IPS DF 4.7 (cell line): ENCODE measurements around the gene FRY.

Experiments used
- DNase-seq: peaks from one replicate; pipeline ENCODE4 v3.0.0-alpha.2; 2013; ENCODE audit warnings: low spot score; ENCODE audit errors: extremely low read depth

The FRY gene

DNA sequence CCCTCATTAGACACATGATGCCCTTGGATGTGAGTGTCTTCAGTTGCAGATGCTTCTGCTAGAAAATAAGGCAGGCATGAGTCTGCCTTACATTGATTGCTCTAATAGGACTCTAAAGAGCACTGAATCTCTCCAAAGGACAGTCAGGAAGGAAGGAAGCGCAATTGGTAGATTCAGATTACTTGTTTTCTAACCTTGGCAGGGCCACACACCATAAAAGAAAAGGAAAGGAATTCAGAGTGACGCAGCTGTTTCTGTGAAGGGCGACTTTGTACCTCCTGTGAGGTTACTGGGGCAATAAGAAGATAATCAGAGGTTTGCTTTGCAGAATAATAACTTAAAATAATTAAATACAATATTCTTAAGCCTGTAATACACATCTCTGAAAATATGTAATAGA is 48.0 kb downstream of the FRY start:
- DNase-seq, result no peak

DNA sequence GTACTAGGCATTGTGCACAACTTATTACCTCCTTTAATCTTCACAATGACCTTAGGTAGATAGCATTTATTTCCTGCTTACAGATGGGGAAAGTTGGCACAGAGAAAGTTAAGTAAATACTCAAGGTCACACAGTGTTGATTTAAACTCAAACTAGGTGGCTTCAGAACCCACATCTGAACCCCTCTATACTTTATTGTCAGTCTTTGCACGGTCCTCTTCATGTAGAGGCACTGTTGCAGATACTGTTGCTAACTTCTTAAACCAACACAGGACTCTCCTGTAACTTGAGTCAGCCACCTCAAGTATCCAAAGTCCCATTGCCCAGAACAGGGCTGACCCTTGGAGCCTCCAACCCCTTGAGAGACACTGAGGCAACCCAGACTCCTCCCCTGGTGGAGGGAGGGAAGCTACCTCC is 48.8 kb downstream of the FRY start:
- no peak for DNase-seq

DNA sequence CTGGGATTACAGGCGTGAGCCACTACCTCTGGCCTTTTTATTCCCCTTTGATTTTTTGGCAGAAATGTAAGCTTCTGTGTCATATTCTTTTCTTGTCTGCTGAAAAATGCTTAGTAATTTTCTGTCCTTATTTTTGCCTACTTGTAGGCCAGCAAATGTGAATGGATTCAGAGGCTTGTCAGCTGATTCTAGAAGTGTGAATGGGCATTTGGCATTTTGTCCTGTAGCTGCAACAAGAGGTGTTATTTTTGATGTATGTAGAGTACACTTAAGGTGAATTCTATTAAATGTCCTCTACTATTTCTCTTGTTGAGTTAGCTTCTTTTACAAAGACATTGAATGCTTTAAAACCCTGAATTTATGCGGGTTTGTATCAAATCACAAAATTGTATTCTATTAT is 50.0 kb downstream of the FRY start:
- no peak for DNase-seq

GRCh38 chr13:32086366-32086765 is 54.8 kb downstream of the FRY start:
- DNase-seq, result no peak

DNA sequence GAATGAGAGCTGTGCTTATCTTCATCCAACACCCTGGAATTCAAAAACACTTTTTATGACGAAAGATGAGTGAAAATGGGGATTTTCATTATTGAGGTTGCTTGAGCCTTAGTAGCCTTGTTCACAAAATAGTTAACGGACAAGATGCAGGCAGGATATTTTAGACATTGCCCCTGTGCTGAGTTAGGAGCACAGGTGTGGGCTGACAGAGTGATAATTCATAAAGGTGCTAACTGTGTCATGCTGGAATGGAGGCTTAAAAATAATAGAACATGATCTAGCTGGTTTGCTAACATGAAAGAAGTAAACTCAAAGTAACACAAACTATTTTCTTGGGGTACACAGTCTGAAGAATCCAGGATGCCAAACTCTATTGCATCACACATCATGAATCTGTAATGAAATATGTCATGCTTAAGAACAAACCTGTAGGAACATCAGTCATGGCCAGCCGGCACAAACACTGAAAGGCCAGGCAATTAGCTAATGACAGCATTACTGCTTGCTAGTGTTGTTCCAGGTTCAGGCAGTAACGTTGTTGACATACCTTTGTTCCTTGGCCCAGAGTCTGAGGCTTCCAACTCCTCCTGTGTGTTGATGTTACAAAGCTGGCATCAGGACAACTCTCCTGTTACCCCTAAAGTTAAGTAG is 55.3 kb downstream of the FRY start:
- DNase-seq, result no peak

- no peak for DNase-seq
Measured at GRCh38 chr13:32087955-32088747, 56.6 kb downstream of the FRY start.

DNA sequence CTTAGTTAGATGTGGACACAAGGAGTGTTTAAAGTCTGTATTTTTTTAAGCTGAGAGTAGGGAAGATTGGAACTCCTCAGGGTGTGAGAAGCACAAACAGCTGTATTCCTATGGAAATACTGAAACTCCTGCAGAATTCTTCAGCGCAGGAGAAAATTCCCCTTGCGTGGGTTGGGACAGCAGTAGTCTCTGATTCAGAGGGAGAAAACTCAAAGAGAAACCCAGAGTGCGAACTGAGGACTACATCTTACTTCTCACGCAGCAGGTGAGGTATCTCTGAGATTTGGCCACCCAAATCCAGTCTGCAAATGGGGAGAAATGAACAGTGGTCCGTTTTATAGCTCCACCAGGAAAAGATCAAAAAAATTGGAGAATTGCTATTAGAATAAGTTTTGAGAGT is 60.9 kb downstream of the FRY start:
- DNase-seq, result no peak

- DNase-seq, result no peak
Measured at GRCh38 chr13:32093006-32093405, 61.4 kb downstream of the FRY start.

DNA sequence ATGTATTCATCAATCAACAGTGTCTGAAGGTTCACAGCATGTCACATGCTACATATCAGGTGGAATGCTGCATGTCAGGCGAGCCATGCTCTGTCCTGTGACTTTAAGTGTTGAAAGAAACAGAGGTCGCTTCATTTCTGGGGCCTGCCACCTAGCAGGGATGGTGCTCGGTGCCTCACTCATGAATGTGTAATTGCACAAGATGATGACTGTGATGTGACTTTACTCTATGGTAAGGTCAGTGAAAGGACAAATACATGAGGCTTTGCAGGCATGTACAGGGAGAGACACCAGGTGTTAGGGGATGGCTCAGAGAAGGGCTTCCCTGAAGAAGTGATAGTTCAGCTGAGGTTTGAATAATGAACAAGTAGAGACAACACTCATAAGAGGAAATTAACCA is 66.7 kb downstream of the FRY start:
- no peak for DNase-seq

- DNase-seq, result no peak
Measured at GRCh38 chr13:32105653-32106313, 74.2 kb downstream of the FRY start.

- no peak for DNase-seq
Measured at GRCh38 chr13:32107474-32107873, 75.9 kb downstream of the FRY start.

DNA sequence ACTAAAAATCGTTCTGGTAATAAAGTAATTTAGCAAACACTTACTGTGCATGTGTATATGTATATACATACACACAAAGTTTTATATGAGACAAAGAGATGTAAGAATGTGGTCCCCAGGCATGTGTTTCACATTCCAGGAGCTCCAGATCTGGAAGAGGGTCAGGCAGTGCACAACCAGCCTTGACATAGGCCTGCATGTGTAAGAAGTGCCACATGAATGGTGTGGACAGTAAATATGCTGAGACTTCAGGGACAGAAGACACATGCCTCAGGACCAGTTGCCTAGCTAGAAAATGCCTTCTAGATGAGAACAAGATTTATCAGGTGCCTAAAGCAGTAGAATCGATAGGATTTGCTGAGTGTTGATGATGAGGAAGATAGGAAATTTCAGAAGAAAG is 76.4 kb downstream of the FRY start:
- DNase-seq, result no peak

DNA sequence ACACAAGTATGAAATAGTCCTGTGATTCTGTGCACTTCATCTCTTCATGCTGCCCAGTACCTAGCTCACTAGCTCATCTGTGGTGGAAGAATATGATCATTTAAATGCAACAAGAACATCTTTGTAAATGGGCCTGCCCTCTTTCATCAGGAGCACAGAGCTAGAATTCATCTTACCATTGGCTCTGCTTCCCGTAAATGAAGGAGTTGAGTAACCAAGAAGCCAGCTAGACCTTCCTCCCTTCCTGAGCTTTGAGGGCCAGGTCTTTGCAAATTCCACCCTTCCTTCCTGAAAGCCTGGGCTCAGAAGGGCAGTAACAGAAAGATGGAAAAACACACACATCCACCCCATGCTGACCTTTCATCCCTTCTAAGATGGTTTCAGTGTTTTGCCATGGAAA is 82.0 kb downstream of the FRY start:
- DNase-seq, result no peak

DNA sequence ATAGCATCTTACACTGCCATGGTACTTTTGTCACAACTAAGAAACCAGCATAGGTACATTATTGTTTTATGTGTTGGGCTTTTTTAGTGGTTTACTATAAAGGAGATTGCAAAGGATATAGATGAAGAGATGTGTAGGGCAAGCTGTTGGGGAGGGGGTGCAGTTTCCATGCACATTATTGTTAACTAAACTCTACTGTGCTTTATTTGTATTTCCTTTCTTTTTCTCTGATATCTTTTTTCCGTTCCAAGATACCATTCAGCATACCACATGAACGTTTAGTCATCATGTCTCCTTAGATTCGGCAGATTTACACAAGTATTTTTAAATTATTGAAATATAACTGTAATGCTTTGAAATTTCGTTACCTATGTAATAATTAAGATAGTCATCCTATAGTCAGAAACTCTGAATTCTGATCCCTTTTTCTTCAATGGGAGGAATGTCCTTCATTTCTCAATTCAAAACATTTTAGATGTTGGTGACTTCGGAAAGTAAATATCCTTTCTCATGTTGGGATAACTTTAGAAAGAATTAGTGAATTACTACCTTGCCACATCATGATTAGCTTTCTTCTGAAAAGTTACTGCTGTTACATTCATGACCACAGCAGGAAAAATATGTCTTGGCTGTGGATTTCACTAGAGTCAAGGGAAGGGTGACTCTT is 82.8 kb downstream of the FRY start:
- no peak for DNase-seq

DNA sequence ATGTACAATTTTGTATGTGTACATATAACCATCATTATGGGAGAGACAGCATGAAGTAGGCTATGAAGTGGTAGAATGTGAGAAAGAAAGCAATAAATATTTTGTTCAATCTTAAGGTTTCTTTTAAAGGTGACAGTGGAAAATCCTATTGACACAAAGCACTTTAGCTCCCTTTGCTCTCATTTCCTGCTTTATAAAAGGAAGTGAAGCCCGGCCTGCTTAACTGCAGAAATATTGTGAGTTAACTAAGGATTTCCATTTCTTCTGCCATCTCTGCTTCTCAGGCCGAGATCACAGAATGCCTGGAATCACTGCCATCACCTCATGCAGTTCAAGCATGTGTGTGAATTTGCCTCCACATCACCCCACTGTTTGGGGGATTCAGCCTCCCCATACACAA is 83.5 kb downstream of the FRY start:
- DNase-seq, result no peak

DNA sequence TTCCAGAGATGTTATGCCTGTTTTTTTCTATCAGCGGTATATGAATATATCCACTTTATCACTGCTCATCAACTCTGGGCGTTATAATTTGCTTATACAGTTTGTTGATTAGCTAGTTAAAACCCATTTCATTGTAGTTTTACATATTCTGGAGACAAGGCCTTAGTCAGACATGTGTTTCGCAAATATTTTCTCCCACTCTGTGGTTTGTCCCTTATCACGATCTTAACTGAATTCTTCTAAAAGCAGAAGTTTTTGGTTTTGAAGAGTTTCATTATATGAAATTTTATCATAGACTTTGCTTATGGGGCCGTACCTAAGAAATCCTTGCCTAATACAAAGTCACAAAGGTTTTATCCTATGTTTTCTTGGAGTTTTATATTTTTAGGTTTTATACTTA is 84.6 kb downstream of the FRY start:
- DNase-seq, result no peak

DNA sequence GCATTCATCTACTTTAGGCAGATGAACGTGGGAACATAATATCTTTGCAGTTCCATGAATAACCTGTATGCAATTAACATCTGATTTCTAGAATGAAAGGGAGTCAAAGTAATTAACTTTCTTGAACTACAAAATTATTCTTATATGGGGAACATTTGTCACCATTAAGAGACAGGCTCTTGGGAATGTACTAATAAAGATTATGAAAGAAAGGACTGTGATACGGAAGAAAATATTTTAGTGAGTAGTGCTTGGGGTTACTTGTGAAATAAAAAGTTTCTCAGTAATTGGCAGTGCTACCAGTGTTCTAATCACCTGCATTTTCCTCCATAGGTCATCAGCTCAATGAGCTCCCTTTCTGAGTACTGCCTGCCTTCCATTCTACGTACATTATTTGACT is 85.4 kb downstream of the FRY start:
- DNase-seq, result no peak

DNA sequence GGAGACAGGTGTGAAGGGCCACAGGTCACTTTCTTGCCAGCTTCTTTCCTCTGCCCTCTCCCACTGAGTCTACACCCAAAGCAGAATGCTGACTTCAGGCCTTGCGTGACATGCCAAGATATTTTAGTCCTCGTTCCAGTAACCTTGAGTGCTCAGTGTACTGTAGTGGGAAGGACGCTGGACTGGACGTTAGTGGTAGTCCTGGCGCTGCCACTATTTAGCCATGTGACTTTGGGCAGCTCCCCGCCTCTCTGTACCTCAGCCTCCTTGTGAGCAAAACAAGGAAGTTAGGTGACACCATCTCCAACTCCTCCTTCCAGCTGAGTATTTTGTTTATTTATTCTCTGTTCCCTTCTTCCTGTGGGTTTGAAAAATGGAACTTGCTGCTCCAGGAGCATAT is 86.1 kb downstream of the FRY start:
- no peak for DNase-seq

DNA sequence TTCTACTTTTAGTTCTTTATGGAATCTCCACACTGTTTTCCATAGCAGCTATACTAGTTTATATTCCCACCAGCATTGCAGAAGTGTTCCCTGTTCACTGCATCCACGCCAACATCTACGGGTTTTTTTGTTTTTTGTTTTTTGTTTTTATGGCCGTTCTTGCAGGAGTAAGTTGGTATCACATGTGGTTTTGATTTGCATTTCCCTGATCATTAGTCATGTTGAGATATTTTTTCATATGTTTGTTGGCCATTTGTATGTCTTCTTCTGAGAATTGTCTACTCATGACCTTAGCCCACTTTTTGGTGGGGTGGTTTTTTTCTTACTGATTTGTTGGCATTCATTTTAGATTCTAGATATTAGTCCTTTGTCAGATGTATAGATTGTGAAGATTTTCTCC is 89.7 kb downstream of the FRY start:
- DNase-seq, result no peak

GRCh38 chr13:32124743-32125142 is 93.2 kb downstream of the FRY start:
- DNase-seq, result no peak

- no peak for DNase-seq
Measured at GRCh38 chr13:32125221-32125689, 93.7 kb downstream of the FRY start.

- DNase-seq, result no peak
Measured at GRCh38 chr13:32125751-32126150, 94.2 kb downstream of the FRY start.
